ENCODE results near the gene GRAMD1B. TPM values are rescaled to one million over a fixed set of nuclear protein-coding genes. Genes with fewer than 3 reads are reported as not detected.

GRAMD1B gene
- total and polyA plus RNA-seq, 2 experiments from 2014 or later = 9.0 to 20.4 TPM

Small RNA genes within 50 kb of the gene (microRNA-seq; reads per million reads assigned to microRNA genes)
- gene MIR4493 = not detected

Small RNA genes within 50 kb of the gene (small RNA-seq; reads per million reads assigned to genes)
- gene MIR4493 = not detected

Other genes with a start within 250 kb of the GRAMD1B start
- gene CLMP, start 235.0 kb upstream of the GRAMD1B start, total RNA-seq = 59.4 and 75.1 TPM in 2 replicates
- gene CLMP, start 235.0 kb upstream of the GRAMD1B start, polyA plus RNA-seq = 23.3 and 27.1 TPM in 2 replicates
- gene SCN3B, start 224.4 kb downstream of the GRAMD1B start, total RNA-seq = 1.6 and 1.8 TPM in 2 replicates
- gene SCN3B, start 224.4 kb downstream of the GRAMD1B start, polyA plus RNA-seq = 0.30 and 1.3 TPM in 2 replicates